ENCODE data around the gene KRTAP6-3. TPM values are rescaled to one million over a fixed set of nuclear protein-coding genes. Genes with fewer than 3 reads are reported as not detected.

KRTAP6-3 gene
- total and polyA plus RNA-seq, 9 of the 15 experiments (the other 6 are each of a cell fraction or from before 2014, with no cell fraction given), result 0.23 TPM; not detected in 8

DNA sequence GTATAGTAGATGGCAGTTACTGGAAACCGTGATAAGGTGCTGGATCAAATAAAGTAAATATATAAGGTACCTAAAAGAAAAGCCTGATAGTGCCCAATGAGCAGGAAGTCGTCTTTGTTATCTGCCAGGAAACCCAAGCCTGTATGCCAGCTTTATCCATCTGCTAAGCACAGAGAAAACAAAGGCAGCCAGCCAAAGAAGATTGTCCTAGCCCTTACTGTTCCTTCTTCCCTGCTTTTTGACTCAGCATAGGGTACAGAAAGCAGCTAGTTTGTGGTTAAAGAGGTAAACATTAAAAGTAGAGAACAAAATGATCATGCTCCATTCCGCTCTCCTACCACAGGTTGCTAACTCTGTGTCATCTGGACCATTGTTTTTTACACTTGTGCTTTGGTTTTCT lies 12.1 kb upstream of the KRTAP6-3 start:
- Histone ChIP-seq H3K36me3 (ENCODE audit: control insufficient read depth, insufficient read depth, low read length) (no peaks in the 10 kb centered on the region), H3K9me3 (replicated peaks; ENCODE audit: control insufficient read depth, insufficient read depth, low read depth, low read length) (peaks cover 1% of the 10 kb centered on the region), H3K79me2 (ENCODE audit: control insufficient read depth, insufficient read depth, low read length) (no peaks in the 10 kb centered on the region), H3K4me3 (no peak overlapping the region), H4K20me1 (replicated peaks; ENCODE audit: control insufficient read depth, insufficient read depth, low read length) (no peaks in the 10 kb centered on the region), H3K27ac (ENCODE audit: extremely low read depth, low read depth, low read length) (no peak overlapping the region), H3K27me3 (ENCODE audit: control insufficient read depth in 2 of 2, insufficient read depth in 2 of 2, low read length in 2 of 2) (no peaks in the 10 kb centered on the region), H3K4me2 (ENCODE audit: insufficient read depth, low read length) (no peak overlapping the region), H3K9me1 (ENCODE audit: control insufficient read depth, insufficient read depth, low read length) (no peaks in the 10 kb centered on the region), H2AFZ (ENCODE audit: low read depth, low read length) (no peak overlapping the region), H3K4me1 (replicated peaks in 1 of 2; ENCODE audit: control insufficient read depth in 2 of 2, insufficient read depth in 2 of 2, low read length in 2 of 2) (no peaks in the 10 kb centered on the region), H3K9ac (ENCODE audit: insufficient read depth in 1 of 2, low read depth in 2 of 2, low read length in 2 of 2) (no peak overlapping the region)
- in situ Hi-C loops (cut with MboI) (no loop called here), intact Hi-C loops (cut with micrococcal nuclease) (no loop called here)
- CTCF ChIA-PET (ENCODE audit: low intra/inter-chr PET ratio), result no interaction called here
- no peak for DNase-seq (ENCODE audit: extremely low read depth in 1 of 4, low spot score in 3 of 4)
- BruUV-seq (replicated peaks), result no TSS peak
- POLR2A ChIA-PET, result no interaction called here
- no peak for FAIRE-seq
- 3% methylated on average over 3 of the region's 3 CpGs for WGBS (ENCODE audit: insufficient coverage, low coverage, missing lambda C conversion rate)
- ATAC-seq, result no peak
- TF ChIP-seq RBBP5 (IDR thresholded peaks at IDR 0.05; ENCODE audit: borderline replicate concordance, insufficient read depth, low read length, poor library complexity, severe bottlenecking) (no peak), NR2C2 (CRISPR knock-in tag; IDR thresholded peaks at IDR 0.05) (no peak), NR2C2 (tag; IDR thresholded peaks at IDR 0.05) (no peak), HLTF (IDR thresholded peaks at IDR 0.05) (no peak), POLR2AphosphoS5 (IDR thresholded peaks at IDR 0.05; ENCODE audit: control insufficient read depth, insufficient read depth, low read depth, low read length) (no peak), KAT8 (IDR thresholded peaks at IDR 0.05; ENCODE audit: low read depth) (no peak), RBM25 (IDR thresholded peaks at IDR 0.05; ENCODE audit: low read depth, low read length, severe bottlenecking) (no peak), PCBP1 (IDR thresholded peaks at IDR 0.05; ENCODE audit: low read depth, low read length, poor library complexity, severe bottlenecking) (no peak), TBP (optimal IDR thresholded peaks at IDR 0.05; ENCODE audit: low read depth, low read length) (no peak), ZNF324 (CRISPR knock-in tag; IDR thresholded peaks at IDR 0.05) (no peak), RNF2 (IDR thresholded peaks at IDR 0.05) (no peak), MECOM (CRISPR knock-in tag; IDR thresholded peaks at IDR 0.05) (no peak)
- TF ChIP-seq, protein P1, sequence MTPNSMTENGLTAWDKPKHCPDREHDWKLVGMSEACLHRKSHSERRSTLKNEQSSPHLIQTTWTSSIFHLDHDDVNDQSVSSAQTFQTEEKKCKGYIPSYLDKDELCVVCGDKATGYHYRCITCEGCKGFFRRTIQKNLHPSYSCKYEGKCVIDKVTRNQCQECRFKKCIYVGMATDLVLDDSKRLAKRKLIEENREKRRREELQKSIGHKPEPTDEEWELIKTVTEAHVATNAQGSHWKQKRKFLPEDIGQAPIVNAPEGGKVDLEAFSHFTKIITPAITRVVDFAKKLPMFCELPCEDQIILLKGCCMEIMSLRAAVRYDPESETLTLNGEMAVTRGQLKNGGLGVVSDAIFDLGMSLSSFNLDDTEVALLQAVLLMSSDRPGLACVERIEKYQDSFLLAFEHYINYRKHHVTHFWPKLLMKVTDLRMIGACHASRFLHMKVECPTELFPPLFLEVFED (CRISPR knock-in tag; conservative IDR thresholded peaks at IDR 0.05), result no peak
- TF ChIP-seq, protein P2, sequence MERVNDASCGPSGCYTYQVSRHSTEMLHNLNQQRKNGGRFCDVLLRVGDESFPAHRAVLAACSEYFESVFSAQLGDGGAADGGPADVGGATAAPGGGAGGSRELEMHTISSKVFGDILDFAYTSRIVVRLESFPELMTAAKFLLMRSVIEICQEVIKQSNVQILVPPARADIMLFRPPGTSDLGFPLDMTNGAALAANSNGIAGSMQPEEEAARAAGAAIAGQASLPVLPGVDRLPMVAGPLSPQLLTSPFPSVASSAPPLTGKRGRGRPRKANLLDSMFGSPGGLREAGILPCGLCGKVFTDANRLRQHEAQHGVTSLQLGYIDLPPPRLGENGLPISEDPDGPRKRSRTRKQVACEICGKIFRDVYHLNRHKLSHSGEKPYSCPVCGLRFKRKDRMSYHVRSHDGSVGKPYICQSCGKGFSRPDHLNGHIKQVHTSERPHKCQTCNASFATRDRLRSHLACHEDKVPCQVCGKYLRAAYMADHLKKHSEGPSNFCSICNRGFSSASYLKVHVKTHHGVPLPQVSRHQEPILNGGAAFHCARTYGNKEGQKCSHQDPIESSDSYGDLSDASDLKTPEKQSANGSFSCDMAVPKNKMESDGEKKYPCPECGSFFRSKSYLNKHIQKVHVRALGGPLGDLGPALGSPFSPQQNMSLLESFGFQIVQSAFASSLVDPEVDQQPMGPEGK (CRISPR knock-in tag; IDR thresholded peaks at IDR 0.05; ENCODE audit: borderline replicate concordance), result no peak
- TF ChIP-seq, protein P3, sequence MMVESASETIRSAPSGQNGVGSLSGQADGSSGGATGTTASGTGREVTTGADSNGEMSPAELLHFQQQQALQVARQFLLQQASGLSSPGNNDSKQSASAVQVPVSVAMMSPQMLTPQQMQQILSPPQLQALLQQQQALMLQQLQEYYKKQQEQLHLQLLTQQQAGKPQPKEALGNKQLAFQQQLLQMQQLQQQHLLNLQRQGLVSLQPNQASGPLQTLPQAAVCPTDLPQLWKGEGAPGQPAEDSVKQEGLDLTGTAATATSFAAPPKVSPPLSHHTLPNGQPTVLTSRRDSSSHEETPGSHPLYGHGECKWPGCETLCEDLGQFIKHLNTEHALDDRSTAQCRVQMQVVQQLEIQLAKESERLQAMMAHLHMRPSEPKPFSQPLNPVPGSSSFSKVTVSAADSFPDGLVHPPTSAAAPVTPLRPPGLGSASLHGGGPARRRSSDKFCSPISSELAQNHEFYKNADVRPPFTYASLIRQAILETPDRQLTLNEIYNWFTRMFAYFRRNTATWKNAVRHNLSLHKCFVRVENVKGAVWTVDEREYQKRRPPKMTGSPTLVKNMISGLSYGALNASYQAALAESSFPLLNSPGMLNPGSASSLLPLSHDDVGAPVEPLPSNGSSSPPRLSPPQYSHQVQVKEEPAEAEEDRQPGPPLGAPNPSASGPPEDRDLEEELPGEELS (CRISPR knock-in tag; IDR thresholded peaks at IDR 0.05; ENCODE audit: borderline replicate concordance), result no peak
- TF ChIP-seq, protein P4, sequence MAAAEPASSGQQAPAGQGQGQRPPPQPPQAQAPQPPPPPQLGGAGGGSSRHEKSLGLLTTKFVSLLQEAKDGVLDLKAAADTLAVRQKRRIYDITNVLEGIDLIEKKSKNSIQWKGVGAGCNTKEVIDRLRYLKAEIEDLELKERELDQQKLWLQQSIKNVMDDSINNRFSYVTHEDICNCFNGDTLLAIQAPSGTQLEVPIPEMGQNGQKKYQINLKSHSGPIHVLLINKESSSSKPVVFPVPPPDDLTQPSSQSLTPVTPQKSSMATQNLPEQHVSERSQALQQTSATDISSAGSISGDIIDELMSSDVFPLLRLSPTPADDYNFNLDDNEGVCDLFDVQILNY (CRISPR knock-in tag; IDR thresholded peaks at IDR 0.05), result no peak
- TF ChIP-seq, protein P5, sequence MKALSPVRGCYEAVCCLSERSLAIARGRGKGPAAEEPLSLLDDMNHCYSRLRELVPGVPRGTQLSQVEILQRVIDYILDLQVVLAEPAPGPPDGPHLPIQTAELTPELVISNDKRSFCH (CRISPR knock-in tag; IDR thresholded peaks at IDR 0.05), result no peak
- TF ChIP-seq, protein P5 (tag; IDR thresholded peaks at IDR 0.05), result no peak
